Medulla oblongata (tissue), 1 donor: ENCODE results near the gene TCF25.
"Not testable (repeated sequence)": the region's sequence is repeated elsewhere in the genome, so short reads cannot be mapped to it uniquely, and the experiment has no call there.

Experiments used
- DNase-seq: peaks from one replicate; pipeline ENCODE4 v3.0.0-alpha.2; 2015; ENCODE audit errors: extremely low spot score

The TCF25 gene

DNA sequence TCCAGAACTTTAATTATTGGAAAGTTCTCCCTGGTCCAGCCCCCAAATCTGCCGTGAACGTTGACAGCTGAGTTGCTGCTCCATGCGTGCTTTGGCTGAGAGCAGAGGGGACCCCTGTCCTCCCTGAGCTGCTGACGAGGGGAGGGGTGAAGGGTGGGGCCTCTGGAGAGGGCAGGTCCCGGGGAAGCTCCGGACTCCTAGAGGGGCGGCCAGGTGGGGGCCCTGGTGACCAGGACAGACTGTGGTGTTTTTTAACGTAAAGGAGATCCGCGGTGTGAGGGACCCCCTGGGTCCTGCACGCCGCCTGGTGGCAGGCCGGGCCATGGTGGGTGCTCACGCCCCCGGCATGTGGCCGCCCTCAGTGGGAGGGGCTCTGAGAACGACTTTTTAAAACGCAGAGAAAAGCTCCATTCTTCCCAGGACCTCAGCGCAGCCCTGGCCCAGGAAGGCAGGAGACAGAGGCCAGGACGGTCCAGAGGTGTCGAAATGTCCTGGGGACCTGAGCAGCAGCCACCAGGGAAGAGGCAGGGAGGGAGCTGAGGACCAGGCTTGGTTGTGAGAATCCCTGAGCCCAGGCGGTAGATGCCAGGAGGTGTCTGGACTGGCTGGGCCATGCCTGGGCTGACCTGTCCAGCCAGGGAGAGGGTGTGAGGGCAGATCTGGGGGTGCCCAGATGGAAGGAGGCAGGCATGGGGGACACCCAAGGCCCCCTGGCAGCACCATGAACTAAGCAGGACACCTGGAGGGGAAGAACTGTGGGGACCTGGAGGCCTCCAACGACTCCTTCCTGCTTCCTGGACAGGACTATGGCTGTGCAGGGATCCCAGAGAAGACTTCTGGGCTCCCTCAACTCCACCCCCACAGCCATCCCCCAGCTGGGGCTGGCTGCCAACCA lies 45.3 kb downstream of the TCF25 start, which contains the start of gene MC1R:
Gene MC1R, plus strand, starts transcription at position 410 of the 895 bp plus-strand sequence. Its CDS starts 397 bp downstream, at position 807.
- no peak for DNase-seq

GRCh38 chr16:89919535-89920406 lies 46.4 kb downstream of the TCF25 start:
- DNase-seq: no peak

DNA sequence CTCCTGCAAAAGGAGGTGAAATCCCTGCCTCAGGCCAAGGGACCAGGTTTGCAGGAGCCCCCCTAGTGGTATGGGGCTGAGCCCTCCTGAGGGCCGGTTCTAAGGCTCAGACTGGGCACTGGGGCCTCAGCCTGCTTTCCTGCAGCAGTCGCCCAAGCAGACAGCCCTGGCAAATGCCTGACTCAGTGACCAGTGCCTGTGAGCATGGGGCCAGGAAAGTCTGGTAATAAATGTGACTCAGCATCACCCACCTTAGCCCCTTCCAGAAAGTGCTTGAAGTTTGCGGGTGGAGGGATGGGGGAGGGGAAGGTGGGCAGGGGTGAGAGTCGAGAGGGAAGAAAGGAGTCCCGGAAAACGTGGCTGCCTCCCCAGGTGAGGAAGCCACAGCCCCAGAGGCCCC lies 47.3 kb downstream of the TCF25 start:
- DNase-seq: no peak

GRCh38 chr16:89921131-89921701 lies 47.8 kb downstream of the TCF25 start:
- DNase-seq: no peak

DNA sequence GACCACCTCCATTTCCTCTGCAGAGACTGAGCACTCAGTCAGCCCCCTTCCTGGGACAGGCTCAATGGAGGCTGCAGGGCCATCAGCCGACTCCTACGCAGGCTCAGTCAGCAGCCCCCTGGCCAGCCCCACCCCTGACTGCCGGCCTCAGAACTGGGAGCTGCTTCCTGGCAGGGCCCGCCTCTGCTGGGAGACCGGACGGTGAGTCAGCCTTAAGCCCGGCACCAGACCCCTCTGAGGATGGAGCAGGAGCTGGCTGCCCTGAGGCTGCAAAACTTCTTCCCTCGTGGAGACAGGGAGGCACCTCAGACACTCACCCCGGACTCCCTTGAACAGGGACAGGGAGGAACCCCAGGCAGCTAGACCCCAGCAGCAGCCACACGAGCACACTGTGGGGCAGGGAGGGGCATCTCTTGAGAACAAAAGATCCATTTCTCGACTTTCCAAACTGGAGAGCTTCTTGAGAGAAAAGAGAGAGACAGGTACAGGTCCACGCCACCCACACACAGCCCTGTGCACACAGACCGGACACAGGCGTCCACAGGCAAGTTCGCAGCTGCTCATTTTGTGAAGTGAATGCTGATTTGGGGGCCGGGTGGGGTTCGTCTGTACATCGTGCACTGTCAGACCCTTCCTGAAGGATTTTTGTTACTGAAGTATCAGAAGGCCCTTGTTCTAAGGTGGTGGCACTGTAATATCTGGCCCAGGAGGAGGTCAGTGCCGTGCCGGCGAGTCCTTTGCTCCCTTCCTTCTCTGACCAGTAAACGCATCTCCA lies 48.5 kb downstream of the TCF25 start:
- DNase-seq: peak; percentile 54

DNA sequence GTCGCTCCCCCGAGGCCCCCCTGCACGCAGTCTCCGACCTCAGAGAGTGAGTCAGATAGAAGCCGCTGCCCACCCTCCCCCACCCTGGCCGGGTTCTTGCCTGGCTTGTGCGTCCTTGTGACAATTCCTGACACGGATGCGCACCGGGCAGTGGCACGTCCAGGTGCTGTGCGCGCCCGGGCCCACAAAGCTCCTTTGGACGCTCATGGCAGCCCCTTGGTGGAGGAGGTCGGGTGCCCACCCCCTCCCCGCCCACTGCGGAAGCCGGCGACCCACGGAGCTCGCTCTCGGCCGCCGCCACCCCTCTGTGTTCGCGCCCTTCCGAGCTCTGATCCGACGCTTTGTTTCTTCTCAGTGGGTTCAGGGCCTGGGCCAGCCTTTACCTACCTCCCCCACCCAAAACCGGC lies 49.1 kb downstream of the TCF25 start:
- DNase-seq: no peak

GRCh38 chr16:89922884-89923639 lies 49.7 kb downstream of the TCF25 start, which contains the start of gene TUBB3:
TUBB3 (plus strand) TSS chr16:89923342; CDS start chr16:89923402, 60 bp downstream.
- peak; percentile 64 for DNase-seq

GRCh38 chr16:89923640-89924296 lies 50.4 kb downstream of the TCF25 start:
- DNase-seq: no peak

DNA sequence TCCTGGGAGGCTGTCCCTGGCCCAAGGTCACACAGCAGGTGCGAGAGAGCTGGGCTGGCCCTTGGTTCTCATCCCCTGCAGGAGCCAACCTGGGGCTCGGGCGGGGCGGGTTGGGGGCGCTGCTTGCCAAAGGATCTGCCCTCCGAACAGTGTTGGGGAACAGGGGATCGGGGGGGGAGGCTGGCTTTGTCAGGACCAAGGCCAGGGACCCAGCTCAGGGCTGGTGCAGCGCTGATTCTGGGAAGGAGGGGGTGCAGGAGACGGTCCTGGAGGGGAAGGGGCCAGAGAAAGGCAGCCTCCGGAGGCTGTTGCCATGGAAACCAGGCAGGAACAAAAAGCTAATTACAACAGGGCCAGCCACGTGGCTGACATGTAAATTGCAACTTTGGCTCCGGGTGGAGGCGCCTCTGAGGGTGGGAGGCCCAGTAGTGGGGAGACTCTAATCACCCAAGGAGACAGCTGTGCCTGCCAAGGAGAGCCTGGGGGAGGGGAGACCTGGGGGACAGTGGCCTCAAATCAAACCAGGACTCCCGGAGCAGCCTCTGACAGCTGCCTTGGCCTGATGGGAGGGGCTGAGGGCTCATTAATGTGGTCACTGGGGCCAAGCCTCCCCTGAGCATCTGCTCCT lies 51.0 kb downstream of the TCF25 start:
- DNase-seq: peak; percentile 69

GRCh38 chr16:89924925-89925307 lies 51.5 kb downstream of the TCF25 start:
- DNase-seq: no peak

DNA sequence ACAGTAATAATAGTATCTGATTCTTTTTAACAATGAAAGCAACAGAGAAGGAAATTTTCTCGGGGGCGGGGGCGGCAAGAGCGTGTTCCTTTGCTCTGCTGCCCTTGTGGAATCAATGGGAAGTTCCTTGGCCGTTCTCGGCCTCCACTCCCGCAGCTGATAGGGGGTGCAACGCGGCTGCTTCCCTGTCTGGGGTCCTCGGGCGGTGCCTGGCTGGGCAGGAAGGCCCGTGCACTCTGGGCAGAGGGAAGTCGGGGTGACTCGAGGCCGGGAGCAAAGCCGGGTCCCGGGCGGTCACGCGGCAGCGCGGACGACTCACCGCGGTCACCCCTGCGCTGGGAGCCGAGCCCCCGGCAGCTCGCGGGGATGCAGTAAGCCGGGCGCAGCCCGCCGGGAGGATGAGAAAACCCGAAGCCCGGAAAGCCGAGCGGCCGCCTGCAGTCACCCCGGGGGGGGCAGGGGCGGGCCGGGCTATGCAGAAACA lies 52.2 kb downstream of the TCF25 start:
- no peak for DNase-seq

GRCh38 chr16:89931305-89931896 lies 58.0 kb downstream of the TCF25 start:
- no peak for DNase-seq

DNA sequence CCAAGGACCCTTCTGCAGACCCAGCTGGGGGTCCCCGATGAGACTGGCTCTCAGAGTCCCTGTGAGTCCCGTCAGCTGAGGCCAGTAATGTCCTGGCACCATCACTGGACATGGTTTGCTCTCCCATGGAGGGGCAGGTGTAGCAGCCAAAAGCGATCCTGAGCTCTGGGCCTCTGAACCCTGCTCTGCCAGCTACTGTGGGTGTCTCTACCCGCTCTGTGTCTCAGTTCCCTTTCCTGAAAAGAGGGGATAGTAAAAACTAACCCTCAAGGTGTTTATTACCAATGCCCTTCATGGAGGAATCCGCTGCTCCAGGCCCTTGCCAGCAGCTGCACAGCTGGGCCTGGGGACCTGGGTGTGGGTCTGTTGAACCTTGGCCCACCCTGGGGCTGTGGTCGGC lies 58.6 kb downstream of the TCF25 start:
- DNase-seq: no peak

DNA sequence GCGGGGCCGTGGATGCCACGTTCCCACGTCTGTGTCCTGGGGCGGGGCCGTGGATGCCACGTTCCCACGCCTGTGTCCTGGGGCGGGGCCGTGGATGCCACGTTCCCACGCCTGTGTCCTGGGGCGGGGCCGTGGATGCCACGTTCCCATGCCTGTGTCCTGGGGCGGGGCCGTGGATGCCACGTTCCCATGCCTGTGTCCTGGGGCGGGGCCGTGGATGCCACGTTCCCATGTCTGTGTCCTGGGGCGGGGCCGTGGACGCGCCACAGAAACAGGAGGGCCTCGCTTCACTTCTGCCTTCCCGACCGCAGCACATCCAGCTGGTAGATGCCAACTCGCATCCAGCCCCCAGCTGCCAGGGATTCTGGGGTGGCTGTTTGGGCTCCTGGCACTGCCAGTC lies 60.6 kb downstream of the TCF25 start:
- not testable (repeated sequence) for DNase-seq

- DNase-seq: no peak
Observed at GRCh38 chr16:89934611-89935553, 61.5 kb downstream of the TCF25 start.

DNA sequence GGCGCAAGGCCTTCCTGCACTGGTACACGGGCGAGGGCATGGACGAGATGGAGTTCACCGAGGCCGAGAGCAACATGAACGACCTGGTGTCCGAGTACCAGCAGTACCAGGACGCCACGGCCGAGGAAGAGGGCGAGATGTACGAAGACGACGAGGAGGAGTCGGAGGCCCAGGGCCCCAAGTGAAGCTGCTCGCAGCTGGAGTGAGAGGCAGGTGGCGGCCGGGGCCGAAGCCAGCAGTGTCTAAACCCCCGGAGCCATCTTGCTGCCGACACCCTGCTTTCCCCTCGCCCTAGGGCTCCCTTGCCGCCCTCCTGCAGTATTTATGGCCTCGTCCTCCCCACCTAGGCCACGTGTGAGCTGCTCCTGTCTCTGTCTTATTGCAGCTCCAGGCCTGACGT lies 62.2 kb downstream of the TCF25 start:
- not testable (repeated sequence) for DNase-seq

- no peak for DNase-seq
Observed at GRCh38 chr16:89936034-89936433, 62.6 kb downstream of the TCF25 start.

DNA sequence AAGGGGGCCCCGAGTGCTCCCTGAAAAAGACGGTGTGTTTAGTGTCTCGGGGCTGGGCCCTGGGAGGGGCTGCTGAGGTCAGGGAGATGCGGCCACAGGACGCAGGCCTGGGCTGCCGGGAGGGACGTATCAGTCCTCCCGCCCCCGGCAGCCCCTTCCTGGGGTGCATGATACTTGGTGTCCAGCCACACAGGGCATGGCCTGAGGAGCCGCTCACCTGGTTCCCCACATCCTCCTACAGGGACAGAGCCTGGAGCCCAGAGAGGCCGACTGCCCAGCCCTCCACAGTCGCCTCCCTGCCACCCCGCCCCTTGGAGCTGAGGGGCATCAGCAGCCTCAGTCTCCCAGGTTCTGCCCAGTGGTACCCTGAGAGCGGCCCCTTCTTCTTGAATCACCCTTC lies 63.1 kb downstream of the TCF25 start:
- DNase-seq: no peak
